H1 (cell line): Measurements from ENCODE around the gene TCEA3. TPM values are rescaled to one million over a fixed set of nuclear protein-coding genes. Genes with fewer than 3 reads are reported as not detected.
A peak's percentile ranks its signal among the peaks of the same experiment; 100 is the strongest.

Experiments used
- CREB1 ChIP-seq: IDR thresholded peaks from 2 replicates; pipeline ENCODE4 v1.6.1; 2012; ENCODE audit warnings: inconsistent platforms
- SP2 ChIP-seq: IDR thresholded peaks from 2 replicates; pipeline ENCODE4 v1.6.1; 2012; ENCODE audit warnings: mild to moderate bottlenecking, low read length, inconsistent platforms
- TBP ChIP-seq: IDR thresholded peaks from 2 replicates; pipeline ENCODE4 v1.6.1; 2011; ENCODE audit warnings: low read depth, low read length, improper control_type of control experiment
- polyA plus RNA-seq, 7 experiments: library from polyadenylated mRNA; depleted of rRNA in 3 of 7; stranded (reverse) in 5 of 7; unstranded in 2 of 7; fragments of >200 nt in 5 of 7; fragments of 200-250 nt in 2 of 7; gene quantifications; 1 replicate in 5 of 7; 2 replicates in 1 of 7; 4 replicates in 1 of 7; pipeline versions ENCODE4 v1.2.1 to v1.2.3, GENCODE V29; 2011 to 2013; ENCODE audit warnings: missing spikeins in 2 of 7, mixed read lengths in 2 of 7
- total RNA-seq: library from RNA; stranded (reverse); fragmentation: NEBNext Ultra II Directional; extraction: Animal tissue kit (Norgen Biotek cat#: 25700); gene quantifications from 2 replicates; pipeline ENCODE4 v1.2.1, GENCODE V29; 2021

The TCEA3 gene
- total and polyA plus RNA-seq, 2 of the 8 experiments (the other 6 are each of a cell fraction or from before 2014, with no cell fraction given), result 0.08 TPM; not detected in 1

GRCh38 chr1:23344111-23344986, 80.2 kb downstream of the TCEA3 start, which contains the start of gene HNRNPR (continued):
- TF ChIP-seq CREB1 (peak; percentile 71), SP2 (peak; percentile 80), TBP (peak; percentile 78)
